Gastroesophageal sphincter (tissue), 4 donors: ENCODE data around the gene MYO1F. TPM values are rescaled to one million over a fixed set of nuclear protein-coding genes. Genes with fewer than 3 reads are reported as not detected.

Experiments
- ATAC-seq: fragments of 150-250 bp; one replicate; pipeline ENCODE4 v1.9.1; 2016; ENCODE audit warnings: mild to moderate bottlenecking, moderate library complexity
- H3K27ac ChIP-seq, 4 donors: fragments of 200-600 bp; sonication (generic) in 3 of 4; 1 replicate in 3 of 4; 2 replicates in 1 of 4; pipeline ENCODE4 v1.5.1; 2016 to 2019
- H3K27me3 ChIP-seq: fragments of 200-600 bp; sonication (generic); one replicate; pipeline ENCODE4 v1.5.1; 2019
- H3K36me3 ChIP-seq, 2 donors: fragments of 200-600 bp; sonication (generic); one replicate each; pipeline ENCODE4 v1.5.1; 2019; ENCODE audit warnings: control low read depth in 1 of 2
- H3K4me1 ChIP-seq, 3 donors: fragments of 200-600 bp; sonication (generic); 1 replicate in 2 of 3; 2 replicates in 1 of 3; pipeline ENCODE4 v1.5.1; 2016 to 2019; ENCODE audit warnings: control low read depth in 2 of 3
- H3K4me3 ChIP-seq, 2 donors: fragments of 200-600 bp; sonication (generic); one replicate each; pipeline ENCODE4 v1.5.1; 2019; ENCODE audit warnings: mild to moderate bottlenecking in 1 of 2, moderate library complexity in 1 of 2
- H3K9me3 ChIP-seq, 3 donors: fragments of 200-600 bp; sonication (generic); one replicate each; pipeline ENCODE4 v1.5.1; 2017 to 2019; ENCODE audit warnings: control low read depth in 2 of 3
- EP300 ChIP-seq: sonication (generic); formaldehyde crosslinking; IDR thresholded peaks from one replicate; pipeline ENCODE4 v1.6.1; 2017; ENCODE audit warnings: antibody characterized with exemption, mild to moderate bottlenecking
- POLR2A ChIP-seq, 2 donors: fragments of 450-650 bp; IDR thresholded peaks; one replicate each; pipeline ENCODE4 v1.6.1; 2017; ENCODE audit warnings: antibody characterized with exemption in 2 of 2, mild to moderate bottlenecking in 2 of 2, moderate library complexity in 1 of 2
- POLR2AphosphoS5 ChIP-seq: sonication (generic); formaldehyde crosslinking; IDR thresholded peaks from one replicate; pipeline ENCODE4 v1.6.1; 2017; ENCODE audit warnings: antibody characterized with exemption
- WGBS, 2 donors: methylation state at CpG; one replicate each; pipeline ENCODE4 v1.1.5; 2018; ENCODE audit warnings: low coverage in 1 of 2; 5-methylcytosine and 5-hydroxymethylcytosine counted together
- total RNA-seq, 4 donors: library from RNA; depleted of rRNA; stranded (reverse); fragments of >200 nt; gene quantifications; one replicate each; pipeline ENCODE4 v1.1.0, GENCODE V29; 2016
- TF ChIP-seq, protein P1 (sequence below), 4 experiments: fragments of 200-600 bp in 2 of 4; fragments of 450-650 bp in 2 of 4; sonication (generic) in 1 of 4; IDR thresholded peaks; one replicate each; pipeline ENCODE4 v1.5.1; 2017 to 2019; ENCODE audit warnings: antibody characterized with exemption in 4 of 4, mild to moderate bottlenecking in 2 of 4, moderate library complexity in 2 of 4

Gene MYO1F
- total RNA-seq, 4 donors from 2014 or later = 5.4 to 41.5 (median 10.3) TPM

- Histone ChIP-seq H3K9me3 (no peaks in the 10 kb centered on the region), H3K36me3 (no peaks in the 10 kb centered on the region), H3K27me3 (peaks cover 33% of the 10 kb centered on the region), H3K4me3 (no peak overlapping the region), H3K27ac (no peak overlapping the region), H3K4me1 (peaks cover 0 to 1% (median 0%) of the 10 kb centered on the region in 3 donors)
- TF ChIP-seq POLR2AphosphoS5 (no peak), EP300 (no peak), POLR2A (IDR thresholded peaks at IDR 0.05) (no peak)
- TF ChIP-seq, protein P1, sequence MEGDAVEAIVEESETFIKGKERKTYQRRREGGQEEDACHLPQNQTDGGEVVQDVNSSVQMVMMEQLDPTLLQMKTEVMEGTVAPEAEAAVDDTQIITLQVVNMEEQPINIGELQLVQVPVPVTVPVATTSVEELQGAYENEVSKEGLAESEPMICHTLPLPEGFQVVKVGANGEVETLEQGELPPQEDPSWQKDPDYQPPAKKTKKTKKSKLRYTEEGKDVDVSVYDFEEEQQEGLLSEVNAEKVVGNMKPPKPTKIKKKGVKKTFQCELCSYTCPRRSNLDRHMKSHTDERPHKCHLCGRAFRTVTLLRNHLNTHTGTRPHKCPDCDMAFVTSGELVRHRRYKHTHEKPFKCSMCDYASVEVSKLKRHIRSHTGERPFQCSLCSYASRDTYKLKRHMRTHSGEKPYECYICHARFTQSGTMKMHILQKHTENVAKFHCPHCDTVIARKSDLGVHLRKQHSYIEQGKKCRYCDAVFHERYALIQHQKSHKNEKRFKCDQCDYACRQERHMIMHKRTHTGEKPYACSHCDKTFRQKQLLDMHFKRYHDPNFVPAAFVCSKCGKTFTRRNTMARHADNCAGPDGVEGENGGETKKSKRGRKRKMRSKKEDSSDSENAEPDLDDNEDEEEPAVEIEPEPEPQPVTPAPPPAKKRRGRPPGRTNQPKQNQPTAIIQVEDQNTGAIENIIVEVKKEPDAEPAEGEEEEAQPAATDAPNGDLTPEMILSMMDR (IDR thresholded peaks at IDR 0.05) = no peak
- WGBS, 2 donors = 78% methylated on average over 3 to 4 of the region's 6 CpGs
- no peak for ATAC-seq
Measured at GRCh38 chr19:8616861-8617260, 39.6 kb upstream of the MYO1F start.

- TF ChIP-seq POLR2A (IDR thresholded peaks at IDR 0.05) = no peak
- TF ChIP-seq, protein P1 (IDR thresholded peaks at IDR 0.05) = peak in 3 of 4 experiments; percentile 62 to 85 (median 84)
- no peak for TF ChIP-seq POLR2AphosphoS5
- no peak for TF ChIP-seq EP300
- H3K4me1 ChIP-seq = peaks cover 0 to 10% (median 3%) of the 10 kb centered on the region in 3 donors
- peaks cover 28% of the 10 kb centered on the region for H3K27me3 ChIP-seq
- no peak overlapping the region for H3K27ac ChIP-seq
- WGBS, 2 donors = 28 to 45% methylated on average over 15 to 20 of the region's 23 CpGs
- no peak for ATAC-seq
- H3K4me3 ChIP-seq = no peak overlapping the region
- H3K36me3 ChIP-seq = no peaks in the 10 kb centered on the region
- no peaks in the 10 kb centered on the region for H3K9me3 ChIP-seq
Measured at GRCh38 chr19:8615813-8616596, 38.8 kb upstream of the MYO1F start.

- no peak overlapping the region for H3K4me3 ChIP-seq
- no peaks in the 10 kb centered on the region for H3K9me3 ChIP-seq
- no peak for ATAC-seq
- no peaks in the 10 kb centered on the region for H3K36me3 ChIP-seq
- TF ChIP-seq POLR2A (IDR thresholded peaks at IDR 0.05) = no peak
- TF ChIP-seq EP300 = no peak
- TF ChIP-seq, protein P1 (IDR thresholded peaks at IDR 0.05) = no peak
- no peak for TF ChIP-seq POLR2AphosphoS5
- peaks cover 0 to 18% (median 3%) of the 10 kb centered on the region in 3 donors for H3K4me1 ChIP-seq
- no peak overlapping the region for H3K27ac ChIP-seq
- H3K27me3 ChIP-seq = peaks cover 19% of the 10 kb centered on the region
- 9 to 37% methylated on average over 6 of the region's 6 CpGs for WGBS, 2 donors
Measured at GRCh38 chr19:8615024-8615423, 37.8 kb upstream of the MYO1F start.

- Histone ChIP-seq H3K36me3 (no peaks in the 10 kb centered on the region), H3K27ac (no peak overlapping the region)
- TF ChIP-seq POLR2A (IDR thresholded peaks at IDR 0.05) (no peak), EP300 (no peak), POLR2AphosphoS5 (no peak)
- TF ChIP-seq, protein P1 (IDR thresholded peaks at IDR 0.05) = no peak
Measured at GRCh38 chr19:8614455-8614854, 37.2 kb upstream of the MYO1F start.

DNA sequence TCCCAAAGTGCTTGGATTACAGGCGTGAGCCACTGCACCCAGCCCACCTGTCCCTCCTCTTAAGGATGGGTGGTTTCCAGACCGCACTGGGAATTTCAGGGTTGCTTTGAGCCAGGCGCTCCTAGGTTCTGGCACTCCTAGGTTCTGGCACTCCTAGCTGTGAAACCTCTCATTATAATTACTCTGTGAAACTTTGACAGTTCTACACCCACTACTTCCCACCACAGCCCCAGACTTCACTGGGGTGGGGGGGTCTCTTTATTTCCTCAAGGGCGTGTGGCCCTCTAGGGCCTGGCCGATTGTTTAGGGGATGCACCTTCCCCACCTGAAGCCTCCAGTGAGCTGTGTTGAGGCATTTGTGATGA lies 35.5 kb upstream of the MYO1F start:
- 40 to 74% methylated on average over 2 to 4 of the region's 5 CpGs for WGBS, 2 donors
- ATAC-seq = no peak

More at GRCh38 chr19:8614455-8614854, 37.2 kb upstream of the MYO1F start:
- WGBS, 2 donors = 54 to 55% methylated on average over 2 of the region's 2 CpGs
- Histone ChIP-seq H3K4me3 (no peak overlapping the region), H3K4me1 (peaks cover 0 to 24% (median 3%) of the 10 kb centered on the region in 3 donors), H3K9me3 (no peaks in the 10 kb centered on the region), H3K27me3 (peaks cover 14% of the 10 kb centered on the region)
- no peak for ATAC-seq

More for the DNA sequence above, 35.5 kb upstream of the MYO1F start:
- Histone ChIP-seq H3K27me3 (no peaks in the 10 kb centered on the region), H3K4me3 (no peak overlapping the region), H3K4me1 (peaks cover 0 to 40% (median 13%) of the 10 kb centered on the region in 3 donors), H3K36me3 (no peaks in the 10 kb centered on the region), H3K9me3 (no peaks in the 10 kb centered on the region), H3K27ac (peak overlapping the region in 1 of 4 donors; percentile 25)
- TF ChIP-seq, protein P1 (IDR thresholded peaks at IDR 0.05) = no peak
- TF ChIP-seq POLR2AphosphoS5 (no peak), POLR2A (IDR thresholded peaks at IDR 0.05) (no peak), EP300 (no peak)
